Adrenal gland (tissue), 5 donors: ENCODE measurements around the gene JAM2.

Experiments used
- POLR2A ChIP-seq, 2 donors: fragments of 450-650 bp; IDR thresholded peaks; one replicate each; pipeline ENCODE4 v1.6.1; 2017; ENCODE audit warnings: antibody characterized with exemption in 2 of 2, mild to moderate bottlenecking in 2 of 2, moderate library complexity in 1 of 2
- TF ChIP-seq, protein P1 (sequence below), 6 experiments: fragments of 450-650 bp in 4 of 6; fragments of 200-600 bp in 2 of 6; sonication (generic) in 1 of 6; IDR thresholded peaks; 1 replicate in 5 of 6; 2 replicates in 1 of 6; pipeline versions ENCODE4 v1.5.1 to v1.8.0; 2016 to 2021; ENCODE audit warnings: antibody characterized with exemption in 6 of 6, mild to moderate bottlenecking in 2 of 6, moderate library complexity in 1 of 6
- donor health status: DM: no; HTN: no; CAD: no.

DNA sequence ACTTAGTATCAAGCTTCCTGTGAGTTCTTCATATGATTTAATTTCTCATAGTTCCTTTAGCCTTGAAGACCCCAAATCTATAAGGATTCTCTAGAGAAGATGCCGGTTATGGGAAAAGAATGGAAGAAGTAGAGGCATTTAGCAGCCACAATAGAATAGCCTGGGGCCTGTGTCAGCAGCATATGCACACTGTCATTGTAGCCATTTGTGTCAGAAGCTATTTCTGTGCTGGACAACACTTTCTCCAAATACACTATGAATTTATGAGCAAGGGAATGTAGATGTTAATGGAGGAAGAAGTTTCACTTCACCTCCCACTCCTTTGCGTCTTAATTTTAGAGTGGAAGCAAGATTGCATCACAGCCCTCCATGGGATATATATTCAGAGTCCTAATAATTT is 17.4 kb downstream of the JAM2 start:
- TF ChIP-seq, protein P1, sequence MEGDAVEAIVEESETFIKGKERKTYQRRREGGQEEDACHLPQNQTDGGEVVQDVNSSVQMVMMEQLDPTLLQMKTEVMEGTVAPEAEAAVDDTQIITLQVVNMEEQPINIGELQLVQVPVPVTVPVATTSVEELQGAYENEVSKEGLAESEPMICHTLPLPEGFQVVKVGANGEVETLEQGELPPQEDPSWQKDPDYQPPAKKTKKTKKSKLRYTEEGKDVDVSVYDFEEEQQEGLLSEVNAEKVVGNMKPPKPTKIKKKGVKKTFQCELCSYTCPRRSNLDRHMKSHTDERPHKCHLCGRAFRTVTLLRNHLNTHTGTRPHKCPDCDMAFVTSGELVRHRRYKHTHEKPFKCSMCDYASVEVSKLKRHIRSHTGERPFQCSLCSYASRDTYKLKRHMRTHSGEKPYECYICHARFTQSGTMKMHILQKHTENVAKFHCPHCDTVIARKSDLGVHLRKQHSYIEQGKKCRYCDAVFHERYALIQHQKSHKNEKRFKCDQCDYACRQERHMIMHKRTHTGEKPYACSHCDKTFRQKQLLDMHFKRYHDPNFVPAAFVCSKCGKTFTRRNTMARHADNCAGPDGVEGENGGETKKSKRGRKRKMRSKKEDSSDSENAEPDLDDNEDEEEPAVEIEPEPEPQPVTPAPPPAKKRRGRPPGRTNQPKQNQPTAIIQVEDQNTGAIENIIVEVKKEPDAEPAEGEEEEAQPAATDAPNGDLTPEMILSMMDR (IDR thresholded peaks at IDR 0.05) = no peak
- TF ChIP-seq POLR2A (IDR thresholded peaks at IDR 0.05) = no peak
